ENCODE data around the gene PRRG3. TPM values are rescaled to one million over a fixed set of nuclear protein-coding genes. Genes with fewer than 3 reads are reported as not detected.

Gene PRRG3
- 24.4 TPM for total RNA-seq

DNA sequence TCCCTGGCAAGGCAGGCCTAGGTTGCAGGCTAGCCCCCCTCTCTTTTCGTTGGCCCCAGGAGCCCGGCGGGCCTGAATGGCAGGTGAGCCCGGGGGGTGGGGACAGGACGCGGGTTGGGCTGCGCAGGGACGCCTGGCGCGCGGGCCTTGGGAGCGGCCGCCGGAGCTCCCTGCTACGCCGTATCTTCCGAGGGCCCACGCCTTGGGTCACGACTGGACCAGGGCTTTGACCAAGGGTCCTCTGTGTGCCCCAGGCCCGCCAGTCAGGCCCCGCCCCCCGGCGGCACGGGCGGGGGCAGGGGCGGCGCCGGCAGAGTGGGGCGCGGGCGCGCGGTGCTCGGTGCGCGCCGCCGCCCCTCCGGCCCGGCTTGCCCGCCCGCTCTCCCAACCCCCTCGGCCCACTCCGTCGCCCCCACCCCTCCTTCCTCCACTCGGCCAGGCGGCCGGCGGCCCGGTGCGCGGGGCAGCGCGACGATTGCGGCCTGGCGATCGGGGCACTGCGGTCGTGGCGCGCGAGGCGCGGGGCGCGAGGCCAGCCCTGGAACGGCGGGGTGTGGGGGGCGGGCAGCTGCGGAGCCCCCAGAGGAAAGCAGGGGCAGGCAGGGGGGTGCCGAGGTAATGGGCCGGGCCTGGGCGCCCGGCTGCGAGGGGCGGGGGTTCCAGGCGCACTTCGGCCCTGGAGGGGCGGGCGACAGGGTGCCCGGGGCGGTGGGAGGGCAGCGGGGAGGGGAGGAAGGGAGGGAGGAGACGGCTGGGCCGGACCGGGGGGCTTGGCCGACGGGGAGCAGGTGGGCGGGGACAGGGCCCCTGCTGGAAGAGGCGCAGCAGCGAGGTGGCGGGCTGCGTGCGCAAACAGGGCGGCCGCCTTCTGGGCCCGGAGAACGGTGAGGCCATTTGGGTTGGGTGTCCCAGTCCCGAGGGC, at the start of gene PRRG3:
Gene PRRG3 (plus strand): TSS at position 798 of the 922 bp plus-strand sequence. CDS start 3,357 bp downstream, outside the sequence.

DNA sequence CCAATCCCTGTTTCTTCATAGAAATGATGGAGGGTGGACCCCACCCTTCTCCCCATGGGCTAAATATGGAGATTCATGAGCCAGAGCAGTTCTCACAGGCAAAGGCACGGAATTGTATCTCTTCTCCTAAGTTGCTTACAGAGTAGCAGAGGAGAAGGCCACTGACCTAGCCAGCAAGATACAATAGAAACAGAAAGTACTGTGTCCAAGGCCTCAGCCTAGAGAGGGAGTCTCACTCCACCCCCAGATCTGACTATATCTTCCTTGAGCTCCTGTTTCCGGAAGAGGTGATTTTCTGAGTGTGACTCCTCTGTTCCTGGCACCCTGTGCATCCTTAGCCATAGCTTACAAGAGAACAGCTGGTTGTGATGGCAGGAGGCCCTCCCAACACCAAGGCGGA, 20.5 kb downstream of the PRRG3 start, which contains the start of gene FATE1:
Gene FATE1 (plus strand): TSS at position 284 of the 400 bp plus-strand sequence. CDS start 85 bp downstream, at position 369.

DNA sequence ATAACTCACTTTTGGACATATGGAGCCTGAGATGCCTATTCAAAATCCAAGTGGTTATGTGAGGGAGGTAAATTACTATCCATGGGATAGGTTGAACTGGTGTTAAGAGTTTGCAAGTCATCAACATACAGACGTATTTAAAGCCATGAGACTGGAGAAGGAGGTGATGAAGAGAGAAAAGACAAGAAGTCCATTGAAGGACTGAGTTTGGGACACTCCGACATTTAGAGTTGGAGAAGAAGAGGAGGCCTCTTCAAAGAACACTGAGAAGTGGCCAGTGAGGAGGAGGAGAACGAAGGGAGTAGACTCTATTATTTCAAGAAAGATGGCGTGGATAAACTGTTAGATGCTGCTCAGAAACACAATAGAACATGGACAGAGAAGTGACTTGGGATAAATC, 39.2 kb downstream of the PRRG3 start, which contains the start of gene CNGA2:
Gene CNGA2 (plus strand): TSS at position 301 of the 400 bp plus-strand sequence. CDS start 3,738 bp downstream, outside the sequence.

Other genes starting within 250 kb of the PRRG3 start
- not detected for gene PASD1, start 131.8 kb upstream of the PRRG3 start, total RNA-seq
- not detected for gene FATE1, start 20.6 kb downstream of the PRRG3 start, total RNA-seq
- not detected for gene CNGA2, start 39.3 kb downstream of the PRRG3 start, total RNA-seq
- not detected for gene MAGEA4, start 217.4 kb downstream of the PRRG3 start, total RNA-seq